Activated CD4-positive, alpha-beta T cell treated with anti-CD3 and anti-CD28 coated beads, Interleukin-2, amount 50 U/mL, for 24 hours (primary cell): ENCODE measurements around the gene OR52N5.

Experiments
- DNase-seq, 2 donors: peaks; one replicate each; pipeline ENCODE4 v3.0.0-alpha.2; 2020; ENCODE audit warnings: low read depth in 1 of 2, low spot score in 1 of 2

OR52N5 gene

DNA sequence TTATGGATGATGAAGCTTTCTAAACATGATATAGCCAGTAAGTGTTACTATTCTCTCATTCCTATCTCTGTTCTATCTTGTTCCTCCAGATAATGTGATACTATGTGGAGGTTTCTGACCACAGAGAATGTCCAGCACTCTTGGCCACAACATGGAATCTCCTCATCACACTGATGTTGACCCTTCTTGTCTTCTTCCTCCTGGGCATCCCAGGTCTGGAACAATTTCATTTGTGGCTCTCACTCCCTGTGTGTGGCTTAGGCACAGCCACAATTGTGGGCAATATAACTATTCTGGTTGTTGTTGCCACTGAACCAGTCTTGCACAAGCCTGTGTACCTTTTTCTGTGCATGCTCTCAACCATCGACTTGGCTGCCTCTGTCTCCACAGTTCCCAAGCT lies 56.8 kb downstream of the OR52N5 start:
- DNase-seq: no peak
